OCI-M2 (cell line): ENCODE measurements around the gene LRRC8C.

ENCODE experiments used
- DNase-seq: peaks from one replicate; lab custom pipeline; 2025; ENCODE audit not compliant: unreplicated experiment; lab: John Stamatoyannopoulos, UW

LRRC8C gene

DNA sequence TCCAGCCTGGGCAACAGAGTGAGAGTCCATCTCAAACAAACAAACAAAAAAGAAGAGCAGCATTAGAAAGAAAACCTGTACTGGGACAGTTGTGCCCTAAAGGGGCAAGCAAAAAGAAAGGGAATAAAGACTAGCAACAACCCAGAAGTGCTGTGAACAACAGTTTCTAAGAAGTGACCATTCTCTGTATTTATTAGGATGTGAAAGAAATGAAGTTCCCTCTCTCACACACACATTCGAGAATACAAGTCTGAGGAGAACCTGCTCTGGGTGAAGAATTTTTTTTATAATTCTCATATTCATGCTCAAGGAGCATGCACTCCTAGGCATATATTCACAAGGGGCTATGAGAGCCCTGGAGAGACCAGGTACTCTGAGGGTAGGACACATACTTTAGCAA is 128.4 kb downstream of the LRRC8C start:
- no peak for DNase-seq

DNA sequence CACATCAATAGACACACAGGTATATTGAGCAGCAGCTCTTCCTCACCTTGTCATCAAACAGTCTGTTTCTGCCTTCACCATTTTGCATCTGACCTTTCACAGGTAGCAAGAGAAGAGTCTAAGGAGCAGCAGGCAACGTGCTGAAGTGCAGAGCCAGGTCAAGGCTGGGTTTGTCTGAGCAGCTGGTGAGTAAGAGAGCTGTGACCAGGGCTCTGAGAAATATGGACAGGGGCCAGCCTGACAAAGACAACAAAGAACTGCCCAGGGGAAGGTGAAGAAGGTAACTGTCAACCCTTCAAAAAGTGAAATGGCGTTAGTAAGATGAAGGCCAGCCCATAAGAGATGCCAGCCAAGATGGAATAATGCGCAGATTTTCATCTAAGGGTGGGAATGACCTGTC is 129.0 kb downstream of the LRRC8C start:
- DNase-seq, result no peak

DNA sequence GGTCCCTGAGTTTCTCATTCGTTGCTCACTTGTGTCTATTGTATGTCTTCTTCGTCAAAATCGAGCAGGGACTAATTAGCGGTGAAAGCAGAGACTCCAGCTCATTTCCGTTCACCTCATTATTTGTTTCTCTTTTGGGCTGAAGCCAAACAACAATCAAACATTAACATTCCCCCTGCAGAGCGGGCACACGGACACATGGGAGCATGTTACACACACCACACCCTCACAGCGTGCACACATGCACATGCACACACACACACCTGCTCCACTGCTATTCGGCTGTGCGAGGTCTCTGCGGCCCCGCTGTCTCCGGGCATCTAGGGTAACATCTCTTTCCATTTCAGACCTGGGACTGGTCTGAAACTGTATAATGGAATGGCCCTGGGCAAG is 129.5 kb downstream of the LRRC8C start:
- no peak for DNase-seq

DNA sequence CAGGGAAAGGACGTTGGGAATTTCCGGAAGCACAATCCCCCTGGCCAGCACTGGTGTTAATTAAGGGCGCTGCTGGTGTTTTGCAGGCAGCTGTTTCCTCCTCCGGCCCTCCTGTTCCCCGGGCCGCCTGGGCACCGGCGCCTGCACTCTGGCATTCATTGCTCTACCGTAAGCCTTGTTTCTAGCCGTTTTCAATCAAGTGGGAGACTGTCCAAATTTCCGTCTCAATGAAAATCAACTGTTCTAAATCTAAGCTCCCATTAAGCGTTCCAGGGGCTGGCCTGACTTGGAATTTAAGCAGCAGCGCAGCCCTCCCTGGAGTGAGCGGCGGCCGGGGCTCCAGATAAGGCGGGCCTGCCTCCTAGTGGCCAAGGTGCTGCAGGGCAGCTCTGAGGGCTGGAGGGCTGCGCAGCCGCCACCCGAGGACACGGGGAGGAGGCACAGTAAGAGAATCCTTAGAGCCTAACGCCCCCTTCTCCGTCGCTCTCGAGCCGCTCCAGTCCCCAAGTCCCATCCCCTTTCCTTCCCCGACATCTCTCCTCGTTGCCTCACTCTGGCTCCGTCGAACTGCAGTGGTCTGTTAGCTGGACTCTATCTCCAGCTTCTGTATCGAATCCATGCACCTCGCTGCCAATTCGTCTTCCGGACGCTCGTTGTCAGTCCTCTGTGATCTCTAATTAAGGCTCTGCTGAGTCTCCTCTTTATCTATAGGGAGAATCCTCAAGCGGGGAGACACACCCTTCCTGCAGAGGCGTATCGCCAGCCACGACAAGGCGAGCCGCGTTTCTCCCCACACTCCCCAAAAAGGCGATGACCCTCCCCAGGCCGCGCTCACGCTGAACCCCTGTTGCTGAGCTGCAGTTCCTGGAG is 130.1 kb downstream of the LRRC8C start:
- peak; percentile 63 for DNase-seq

DNA sequence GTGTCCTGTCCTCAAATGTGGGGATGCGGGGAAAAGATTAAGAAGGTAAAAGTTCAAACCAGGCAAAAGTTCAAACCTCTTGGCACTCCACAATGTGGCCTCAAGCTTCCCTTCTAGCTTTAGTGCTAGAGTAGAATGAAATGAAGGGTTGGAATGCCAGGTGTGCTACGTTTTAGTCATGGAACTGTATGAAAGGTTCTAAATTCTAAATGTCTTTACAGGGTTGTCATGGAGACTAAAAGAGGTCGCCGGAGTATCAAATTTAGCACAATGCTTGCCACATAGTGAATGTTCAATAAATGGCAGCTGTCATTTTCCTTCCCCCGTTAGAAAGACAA is 130.7 kb downstream of the LRRC8C start:
- no peak for DNase-seq

DNA sequence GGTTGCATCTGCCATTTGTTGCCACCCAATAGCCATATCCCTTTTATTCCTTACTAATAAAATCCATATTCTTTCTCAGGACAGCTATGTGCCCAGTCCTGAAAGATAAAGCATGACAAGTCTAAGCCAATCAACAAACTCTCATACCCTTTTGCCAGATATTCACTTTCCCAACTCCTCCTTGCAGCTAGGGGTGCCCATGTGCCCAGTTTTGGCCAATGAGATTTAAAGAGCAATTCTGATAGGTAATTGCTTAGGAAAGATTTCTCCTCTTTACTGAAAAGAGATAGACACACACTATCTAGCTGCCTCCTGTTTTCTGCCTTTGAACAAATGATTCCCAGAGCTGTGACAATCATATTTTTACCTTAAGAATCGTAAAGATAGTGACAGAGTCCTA is 132.9 kb downstream of the LRRC8C start:
- DNase-seq, result no peak

DNA sequence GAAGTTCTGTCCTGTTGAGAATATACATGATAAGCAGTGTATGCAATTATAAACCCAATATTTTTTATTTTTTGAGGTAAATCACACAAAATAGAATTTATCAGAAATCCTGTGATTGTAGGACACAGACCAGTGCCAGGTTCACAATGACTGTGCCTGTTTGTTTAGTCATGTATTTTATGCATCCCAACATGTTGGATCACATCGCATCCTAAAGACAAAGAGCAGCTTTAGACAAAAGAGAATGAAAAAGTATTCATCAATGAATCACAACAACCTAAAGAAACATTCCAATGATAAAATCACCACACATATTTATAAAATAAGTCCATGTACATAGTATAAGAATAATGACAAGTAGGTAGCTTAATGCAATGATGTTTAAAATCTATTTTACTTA is 134.7 kb downstream of the LRRC8C start:
- DNase-seq, result no peak
